ENCODE data around the gene TBC1D22A. TPM values are rescaled to one million over a fixed set of nuclear protein-coding genes. Genes with fewer than 3 reads are reported as not detected.
"Not testable (repeated sequence)": the region's sequence is repeated elsewhere in the genome, so short reads cannot be mapped to it uniquely, and the experiment has no call there.

TBC1D22A gene
- total and polyA plus RNA-seq, 2 experiments from 2014 or later, result 9.6 to 13.3 TPM

DNA sequence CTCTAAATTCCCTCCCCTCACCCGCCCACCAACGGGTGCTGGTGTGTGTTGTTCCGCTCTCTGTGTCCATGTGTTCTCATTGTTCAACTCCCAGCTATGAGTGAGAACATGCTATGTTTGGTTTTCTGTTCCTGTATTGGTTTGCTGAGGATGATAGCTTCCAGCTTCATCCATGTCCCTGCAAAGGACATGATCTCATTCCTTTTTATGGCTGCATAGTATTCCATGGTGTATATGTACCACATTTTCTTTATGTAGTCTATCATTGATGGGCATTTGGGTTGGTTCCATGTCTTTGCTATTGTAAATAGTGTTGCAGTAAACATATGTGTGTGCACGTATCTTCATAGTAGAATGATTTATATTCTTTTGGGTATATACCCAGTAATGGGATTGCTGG is 54.9 kb downstream of the TBC1D22A start:
- not testable (repeated sequence) for H3K27me3 Mint-ChIP-seq (ENCODE audit: insufficient read depth, low read depth, poor library complexity)

DNA sequence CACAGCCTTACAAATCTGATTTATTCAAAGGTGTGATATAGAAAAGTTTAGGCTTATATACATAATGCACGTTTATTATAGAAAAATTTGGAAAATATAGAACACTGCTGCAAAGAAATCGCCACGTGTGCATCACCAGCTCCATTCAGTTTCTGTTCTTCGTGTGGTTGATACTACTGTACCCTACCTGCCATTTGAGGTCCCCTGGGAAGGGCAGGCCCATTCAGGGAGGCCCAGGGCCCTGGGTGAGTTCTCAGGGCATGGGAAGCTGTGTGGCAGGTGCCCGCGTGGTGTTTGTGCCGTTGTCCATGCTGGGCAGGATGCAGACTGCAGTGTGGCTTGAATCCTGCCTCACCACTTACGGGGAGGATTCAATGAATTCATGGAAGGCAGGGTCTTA is 60.8 kb downstream of the TBC1D22A start:
- Histone ChIP-seq H3K9me2 (ENCODE audit: insufficient read depth) (no peaks in the 10 kb centered on the region), H3K27ac (ENCODE audit: low read depth) (no peak overlapping the region), H3F3A (replicated peaks; ENCODE audit: low read depth) (no peaks in the 10 kb centered on the region), H4K20me1 (replicated peaks; ENCODE audit: insufficient read depth) (peaks cover 27% of the 10 kb centered on the region), H3K36me3 (ENCODE audit: insufficient read depth) (no peaks in the 10 kb centered on the region), H3K4me3 (no peak overlapping the region), H3K4me2 (no peak overlapping the region), H3K79me2 (replicated peaks; ENCODE audit: insufficient read depth) (peaks cover 33% of the 10 kb centered on the region), H2AFZ (no peak overlapping the region), H3K4me1 (ENCODE audit: insufficient read depth) (no peaks in the 10 kb centered on the region), H3K27me3 (ENCODE audit: insufficient read depth) (no peaks in the 10 kb centered on the region)
- H3K27me3 Mint-ChIP-seq (ENCODE audit: insufficient read depth, low read depth, poor library complexity), result no peaks in the 10 kb centered on the region
- ATAC-seq (no peak), DNase-seq (ENCODE audit: low spot score) (no peak)
- peaks cover 10% of the 10 kb centered on the region; the same call in 2 of the 3 replicates for H3K36me3 Mint-ChIP-seq (ENCODE audit: low read depth)
- peaks cover 9% of the 10 kb centered on the region; the same call in 2 of the 3 replicates for H3K4me1 Mint-ChIP-seq
- TF ChIP-seq STAT1 (IDR thresholded peaks at IDR 0.05; ENCODE audit: unreplicated experiment) (no peak), NANOG (IDR thresholded peaks at IDR 0.05; ENCODE audit: borderline replicate concordance) (no peak), EZH2phosphoT487 (IDR thresholded peaks at IDR 0.05; ENCODE audit: unreplicated experiment) (no peak)
- H3K27ac Mint-ChIP-seq, result no peak overlapping the region
- H3K4me3 Mint-ChIP-seq, result no peak overlapping the region
- H3K9me3 Mint-ChIP-seq, result no peaks in the 10 kb centered on the region

More for the DNA sequence above, 54.9 kb downstream of the TBC1D22A start:
- not testable (repeated sequence) for DNase-seq (ENCODE audit: low spot score); H3K4me3 ChIP-seq; ATAC-seq; H3K27me3 ChIP-seq (ENCODE audit: insufficient read depth); H3F3A ChIP-seq (replicated peaks; ENCODE audit: low read depth); H3K9me3 Mint-ChIP-seq; H3K36me3 ChIP-seq (ENCODE audit: insufficient read depth); H3K4me2 ChIP-seq; H3K9me2 ChIP-seq (ENCODE audit: insufficient read depth); H3K27ac Mint-ChIP-seq; H3K4me3 Mint-ChIP-seq; H3K27ac ChIP-seq (ENCODE audit: low read depth); H2AFZ ChIP-seq; H3K4me1 ChIP-seq (ENCODE audit: insufficient read depth); H3K36me3 Mint-ChIP-seq (ENCODE audit: low read depth)
- H3K4me1 Mint-ChIP-seq, result peaks cover 15% of the 10 kb centered on the region
- Histone ChIP-seq H4K20me1 (replicated peaks; ENCODE audit: insufficient read depth) (peaks cover 26% of the 10 kb centered on the region), H3K79me2 (replicated peaks; ENCODE audit: insufficient read depth) (peaks cover 55% of the 10 kb centered on the region)

DNA sequence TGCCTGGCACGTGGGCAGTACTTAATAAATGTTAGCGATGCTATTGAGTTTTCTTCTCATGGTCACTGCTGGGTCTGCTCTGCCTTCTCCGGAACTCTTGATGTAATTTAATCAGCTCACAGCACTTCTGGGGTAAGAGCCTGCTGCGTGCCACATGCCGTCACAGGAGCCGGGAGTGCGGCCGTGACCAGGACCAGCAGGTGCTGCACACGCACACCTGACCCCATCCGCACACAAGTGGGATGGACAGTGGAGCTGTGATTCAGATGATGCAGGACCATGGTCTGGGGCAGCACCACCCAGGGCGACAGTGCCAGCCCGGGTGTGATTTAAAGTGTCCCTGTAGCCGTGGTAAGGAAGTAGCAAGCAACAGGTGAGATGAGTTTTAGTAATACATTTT is 61.2 kb downstream of the TBC1D22A start:
- H3K9me2 ChIP-seq (ENCODE audit: insufficient read depth), result no peaks in the 10 kb centered on the region
- ATAC-seq, result no peak
- H4K20me1 ChIP-seq (replicated peaks; ENCODE audit: insufficient read depth), result peaks cover 24% of the 10 kb centered on the region
- peaks cover 32% of the 10 kb centered on the region for H3K79me2 ChIP-seq (replicated peaks; ENCODE audit: insufficient read depth)
- no peaks in the 10 kb centered on the region for H3K4me1 ChIP-seq (ENCODE audit: insufficient read depth)
- H3K4me3 ChIP-seq, result no peak overlapping the region
- H3K4me2 ChIP-seq, result no peak overlapping the region
- Mint-ChIP-seq H3K27me3 (ENCODE audit: insufficient read depth, low read depth, poor library complexity) (no peaks in the 10 kb centered on the region), H3K4me1 (peaks cover 12% of the 10 kb centered on the region; the same call in 2 of the 3 replicates), H3K36me3 (ENCODE audit: low read depth) (peaks cover 14% of the 10 kb centered on the region; the same call in 2 of the 3 replicates), H3K9me3 (no peaks in the 10 kb centered on the region), H3K4me3 (no peak overlapping the region), H3K27ac (no peak overlapping the region)
- H3K36me3 ChIP-seq (ENCODE audit: insufficient read depth), result no peaks in the 10 kb centered on the region
- TF ChIP-seq, protein P1, sequence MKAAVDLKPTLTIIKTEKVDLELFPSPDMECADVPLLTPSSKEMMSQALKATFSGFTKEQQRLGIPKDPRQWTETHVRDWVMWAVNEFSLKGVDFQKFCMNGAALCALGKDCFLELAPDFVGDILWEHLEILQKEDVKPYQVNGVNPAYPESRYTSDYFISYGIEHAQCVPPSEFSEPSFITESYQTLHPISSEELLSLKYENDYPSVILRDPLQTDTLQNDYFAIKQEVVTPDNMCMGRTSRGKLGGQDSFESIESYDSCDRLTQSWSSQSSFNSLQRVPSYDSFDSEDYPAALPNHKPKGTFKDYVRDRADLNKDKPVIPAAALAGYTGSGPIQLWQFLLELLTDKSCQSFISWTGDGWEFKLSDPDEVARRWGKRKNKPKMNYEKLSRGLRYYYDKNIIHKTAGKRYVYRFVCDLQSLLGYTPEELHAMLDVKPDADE (IDR thresholded peaks at IDR 0.05), result no peak
- TF ChIP-seq ZNF114 (CRISPR knock-in tag; IDR thresholded peaks at IDR 0.05) (no peak), STAT1 (IDR thresholded peaks at IDR 0.05; ENCODE audit: unreplicated experiment) (no peak), NANOG (IDR thresholded peaks at IDR 0.05; ENCODE audit: borderline replicate concordance) (no peak), JUNB (IDR thresholded peaks at IDR 0.05; ENCODE audit: unreplicated experiment) (no peak)
- TF ChIP-seq, protein P2, sequence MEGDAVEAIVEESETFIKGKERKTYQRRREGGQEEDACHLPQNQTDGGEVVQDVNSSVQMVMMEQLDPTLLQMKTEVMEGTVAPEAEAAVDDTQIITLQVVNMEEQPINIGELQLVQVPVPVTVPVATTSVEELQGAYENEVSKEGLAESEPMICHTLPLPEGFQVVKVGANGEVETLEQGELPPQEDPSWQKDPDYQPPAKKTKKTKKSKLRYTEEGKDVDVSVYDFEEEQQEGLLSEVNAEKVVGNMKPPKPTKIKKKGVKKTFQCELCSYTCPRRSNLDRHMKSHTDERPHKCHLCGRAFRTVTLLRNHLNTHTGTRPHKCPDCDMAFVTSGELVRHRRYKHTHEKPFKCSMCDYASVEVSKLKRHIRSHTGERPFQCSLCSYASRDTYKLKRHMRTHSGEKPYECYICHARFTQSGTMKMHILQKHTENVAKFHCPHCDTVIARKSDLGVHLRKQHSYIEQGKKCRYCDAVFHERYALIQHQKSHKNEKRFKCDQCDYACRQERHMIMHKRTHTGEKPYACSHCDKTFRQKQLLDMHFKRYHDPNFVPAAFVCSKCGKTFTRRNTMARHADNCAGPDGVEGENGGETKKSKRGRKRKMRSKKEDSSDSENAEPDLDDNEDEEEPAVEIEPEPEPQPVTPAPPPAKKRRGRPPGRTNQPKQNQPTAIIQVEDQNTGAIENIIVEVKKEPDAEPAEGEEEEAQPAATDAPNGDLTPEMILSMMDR (conservative IDR thresholded peaks at IDR 0.05; ENCODE audit: low read depth in 2 of 2), result no peak
- TF ChIP-seq, protein P3, sequence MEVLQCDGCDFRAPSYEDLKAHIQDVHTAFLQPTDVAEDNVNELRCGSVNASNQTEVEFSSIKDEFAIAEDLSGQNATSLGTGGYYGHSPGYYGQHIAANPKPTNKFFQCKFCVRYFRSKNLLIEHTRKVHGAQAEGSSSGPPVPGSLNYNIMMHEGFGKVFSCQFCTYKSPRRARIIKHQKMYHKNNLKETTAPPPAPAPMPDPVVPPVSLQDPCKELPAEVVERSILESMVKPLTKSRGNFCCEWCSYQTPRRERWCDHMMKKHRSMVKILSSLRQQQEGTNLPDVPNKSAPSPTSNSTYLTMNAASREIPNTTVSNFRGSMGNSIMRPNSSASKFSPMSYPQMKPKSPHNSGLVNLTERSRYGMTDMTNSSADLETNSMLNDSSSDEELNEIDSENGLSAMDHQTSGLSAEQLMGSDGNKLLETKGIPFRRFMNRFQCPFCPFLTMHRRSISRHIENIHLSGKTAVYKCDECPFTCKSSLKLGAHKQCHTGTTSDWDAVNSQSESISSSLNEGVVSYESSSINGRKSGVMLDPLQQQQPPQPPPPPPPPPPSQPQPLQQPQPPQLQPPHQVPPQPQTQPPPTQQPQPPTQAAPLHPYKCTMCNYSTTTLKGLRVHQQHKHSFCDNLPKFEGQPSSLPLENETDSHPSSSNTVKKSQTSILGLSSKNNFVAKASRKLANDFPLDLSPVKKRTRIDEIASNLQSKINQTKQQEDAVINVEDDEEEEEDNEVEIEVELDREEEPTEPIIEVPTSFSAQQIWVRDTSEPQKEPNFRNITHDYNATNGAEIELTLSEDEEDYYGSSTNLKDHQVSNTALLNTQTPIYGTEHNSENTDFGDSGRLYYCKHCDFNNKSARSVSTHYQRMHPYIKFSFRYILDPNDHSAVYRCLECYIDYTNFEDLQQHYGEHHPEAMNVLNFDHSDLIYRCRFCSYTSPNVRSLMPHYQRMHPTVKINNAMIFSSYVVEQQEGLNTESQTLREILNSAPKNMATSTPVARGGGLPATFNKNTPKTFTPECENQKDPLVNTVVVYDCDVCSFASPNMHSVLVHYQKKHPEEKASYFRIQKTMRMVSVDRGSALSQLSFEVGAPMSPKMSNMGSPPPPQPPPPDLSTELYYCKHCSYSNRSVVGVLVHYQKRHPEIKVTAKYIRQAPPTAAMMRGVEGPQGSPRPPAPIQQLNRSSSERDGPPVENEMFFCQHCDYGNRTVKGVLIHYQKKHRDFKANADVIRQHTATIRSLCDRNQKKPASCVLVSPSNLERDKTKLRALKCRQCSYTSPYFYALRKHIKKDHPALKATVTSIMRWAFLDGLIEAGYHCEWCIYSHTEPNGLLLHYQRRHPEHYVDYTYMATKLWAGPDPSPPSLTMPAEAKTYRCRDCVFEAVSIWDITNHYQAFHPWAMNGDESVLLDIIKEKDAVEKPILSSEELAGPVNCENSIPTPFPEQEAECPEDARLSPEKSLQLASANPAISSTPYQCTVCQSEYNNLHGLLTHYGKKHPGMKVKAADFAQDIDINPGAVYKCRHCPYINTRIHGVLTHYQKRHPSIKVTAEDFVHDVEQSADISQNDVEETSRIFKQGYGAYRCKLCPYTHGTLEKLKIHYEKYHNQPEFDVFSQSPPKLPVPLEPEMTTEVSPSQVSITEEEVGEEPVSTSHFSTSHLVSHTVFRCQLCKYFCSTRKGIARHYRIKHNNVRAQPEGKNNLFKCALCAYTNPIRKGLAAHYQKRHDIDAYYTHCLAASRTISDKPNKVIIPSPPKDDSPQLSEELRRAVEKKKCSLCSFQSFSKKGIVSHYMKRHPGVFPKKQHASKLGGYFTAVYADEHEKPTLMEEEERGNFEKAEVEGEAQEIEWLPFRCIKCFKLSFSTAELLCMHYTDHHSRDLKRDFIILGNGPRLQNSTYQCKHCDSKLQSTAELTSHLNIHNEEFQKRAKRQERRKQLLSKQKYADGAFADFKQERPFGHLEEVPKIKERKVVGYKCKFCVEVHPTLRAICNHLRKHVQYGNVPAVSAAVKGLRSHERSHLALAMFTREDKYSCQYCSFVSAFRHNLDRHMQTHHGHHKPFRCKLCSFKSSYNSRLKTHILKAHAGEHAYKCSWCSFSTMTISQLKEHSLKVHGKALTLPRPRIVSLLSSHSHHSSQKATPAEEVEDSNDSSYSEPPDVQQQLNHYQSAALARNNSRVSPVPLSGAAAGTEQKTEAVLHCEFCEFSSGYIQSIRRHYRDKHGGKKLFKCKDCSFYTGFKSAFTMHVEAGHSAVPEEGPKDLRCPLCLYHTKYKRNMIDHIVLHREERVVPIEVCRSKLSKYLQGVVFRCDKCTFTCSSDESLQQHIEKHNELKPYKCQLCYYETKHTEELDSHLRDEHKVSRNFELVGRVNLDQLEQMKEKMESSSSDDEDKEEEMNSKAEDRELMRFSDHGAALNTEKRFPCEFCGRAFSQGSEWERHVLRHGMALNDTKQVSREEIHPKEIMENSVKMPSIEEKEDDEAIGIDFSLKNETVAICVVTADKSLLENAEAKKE (CRISPR knock-in tag; IDR thresholded peaks at IDR 0.05), result no peak
- H3K27me3 ChIP-seq (ENCODE audit: insufficient read depth), result no peaks in the 10 kb centered on the region
- no peak for DNase-seq (ENCODE audit: low spot score)
- no peaks in the 10 kb centered on the region for H3F3A ChIP-seq (replicated peaks; ENCODE audit: low read depth)
- H3K27ac ChIP-seq (ENCODE audit: low read depth), result no peak overlapping the region
- no peak overlapping the region for H2AFZ ChIP-seq
